Muscle of leg (tissue), 11 donors: Measurements from ENCODE around the gene A3GALT2. TPM values are rescaled to one million over a fixed set of nuclear protein-coding genes. Genes with fewer than 3 reads are reported as not detected.

Experiments used
- DNase-seq: peaks from one replicate; pipeline ENCODE4 v3.0.0; 2013
- H3K27ac ChIP-seq: one replicate; pipeline ENCODE4 v1.5.1; 2013; ENCODE audit warnings: mild to moderate bottlenecking, low read length, control low read depth
- H3K27me3 ChIP-seq: one replicate; pipeline ENCODE4 v1.6.1; 2013; ENCODE audit warnings: low read length; ENCODE audit not compliant: control insufficient read depth, insufficient read depth
- H3K36me3 ChIP-seq: one replicate; pipeline ENCODE4 v1.6.1; 2013; ENCODE audit warnings: low read length; ENCODE audit not compliant: control insufficient read depth, insufficient read depth
- H3K4me1 ChIP-seq: one replicate; pipeline ENCODE4 v1.6.1; 2013; ENCODE audit warnings: low read length; ENCODE audit not compliant: control insufficient read depth, insufficient read depth
- H3K4me3 ChIP-seq: one replicate; pipeline ENCODE4 v1.5.1; 2013; ENCODE audit warnings: low read length, control low read depth
- H3K9me3 ChIP-seq: replicated peaks from 2 replicates; pipeline ENCODE4 v1.6.1; 2013; ENCODE audit warnings: low read depth, low read length; ENCODE audit not compliant: control insufficient read depth
- WGBS: methylation state at CpG from one replicate; pipeline ENCODE4 v1.1.5; 2013; ENCODE audit warnings: missing lambda C conversion rate; ENCODE audit not compliant: insufficient coverage; 5-methylcytosine and 5-hydroxymethylcytosine counted together
- polyA plus RNA-seq, 8 donors: library from polyadenylated mRNA; unstranded; fragments of 120-200 nt; gene quantifications; one replicate each; pipeline versions ENCODE4 v1.2.1 to v1.2.3, GENCODE V29; 2013; ENCODE audit warnings: inconsistent platforms in 1 of 8, low replicate concordance in 1 of 8; ENCODE audit not compliant: insufficient read length in 8 of 8, insufficient read depth in 1 of 8
- total RNA-seq: library from RNA; stranded (reverse); fragments of 120-200 nt; gene quantifications from one replicate; pipeline ENCODE4 v1.2.4, GENCODE V29; 2013

Gene A3GALT2
- total and polyA plus RNA-seq, 9 donors = 0.13 to 0.21 TPM; not detected in 7

- Histone ChIP-seq H3K4me1 (peaks cover 11% of the 10 kb centered on the region), H3K27me3 (no peaks in the 10 kb centered on the region), H3K4me3 (no peak overlapping the region), H3K36me3 (peaks cover 98% of the 10 kb centered on the region), H3K9me3 (no peaks in the 10 kb centered on the region), H3K27ac (no peak overlapping the region)
- no CpG with 5 or more reads among the region's 9 CpGs for WGBS
- no peak for DNase-seq
These were observed 5.9 kb upstream of the A3GALT2 start for GRCh38 chr1:33326785-33327184.

DNA sequence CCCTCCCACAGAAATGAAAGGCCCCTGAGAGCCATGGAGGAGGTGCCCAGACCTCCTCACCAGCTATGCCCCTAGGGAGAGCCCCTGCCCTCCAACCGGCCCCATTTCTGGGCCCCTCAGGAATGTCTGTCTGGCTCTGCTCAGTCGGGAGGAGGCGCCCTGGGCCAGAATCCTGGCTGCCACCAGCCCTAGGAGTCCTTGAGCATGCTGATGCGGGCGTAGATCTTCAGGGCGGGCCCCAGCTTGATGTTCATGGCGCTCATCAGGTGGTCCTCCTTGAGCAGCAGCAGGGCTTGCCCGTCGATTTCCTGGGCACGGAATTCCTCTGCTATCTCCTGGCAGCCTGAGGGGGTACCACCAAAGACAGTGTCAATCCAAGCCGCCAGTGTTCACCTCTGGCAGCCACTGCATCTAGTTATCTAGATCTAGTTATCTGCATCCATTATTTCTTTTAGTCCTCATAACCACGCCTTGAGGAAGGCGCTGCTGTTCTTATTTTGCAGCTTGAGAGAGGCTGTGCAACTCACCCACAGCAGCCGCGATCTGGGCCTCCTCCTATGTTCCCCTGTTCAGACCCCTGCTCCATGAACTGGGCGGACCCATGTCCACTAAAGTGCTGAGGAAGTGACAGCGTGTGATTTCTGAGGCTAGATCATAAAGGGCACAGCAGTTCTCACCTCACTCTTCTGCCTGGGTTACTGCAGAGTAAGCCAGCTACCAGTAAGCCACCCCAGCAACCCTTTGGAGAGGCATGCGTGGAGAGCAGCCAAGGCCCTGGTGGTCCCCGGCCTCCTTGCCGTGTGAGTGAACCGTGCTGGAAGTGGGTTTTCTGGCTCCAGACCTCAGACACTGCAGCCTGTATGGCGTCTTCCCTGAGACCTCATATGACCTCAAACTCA is 4.0 kb upstream of the A3GALT2 start:
- H3K9me3 ChIP-seq = no peaks in the 10 kb centered on the region
- H3K36me3 ChIP-seq = peaks cover 84% of the 10 kb centered on the region
- no peak for DNase-seq
- H3K4me1 ChIP-seq = peaks cover 6% of the 10 kb centered on the region
- no peak overlapping the region for H3K27ac ChIP-seq
- no peak overlapping the region for H3K4me3 ChIP-seq
- WGBS = 72% methylated on average over 17 of the region's 22 CpGs
- no peaks in the 10 kb centered on the region for H3K27me3 ChIP-seq

- H3K9me3 ChIP-seq = no peaks in the 10 kb centered on the region
- no peak overlapping the region for H3K27ac ChIP-seq
- no peak overlapping the region for H3K4me3 ChIP-seq
- H3K36me3 ChIP-seq = peaks cover 74% of the 10 kb centered on the region
- H3K27me3 ChIP-seq = no peaks in the 10 kb centered on the region
- 66% methylated on average over 7 of the region's 14 CpGs for WGBS
- peaks cover 6% of the 10 kb centered on the region for H3K4me1 ChIP-seq
- DNase-seq = no peak
These were observed 3.0 kb upstream of the A3GALT2 start for GRCh38 chr1:33323663-33324477.

GRCh38 chr1:33322870-33323585 is 2.1 kb upstream of the A3GALT2 start:
- WGBS = 76% methylated on average over 7 of the region's 10 CpGs
- no peak overlapping the region for H3K4me3 ChIP-seq
- H3K4me1 ChIP-seq = peaks cover 6% of the 10 kb centered on the region
- H3K27ac ChIP-seq = no peak overlapping the region
- no peak for DNase-seq
- peaks cover 2% of the 10 kb centered on the region for H3K27me3 ChIP-seq
- H3K36me3 ChIP-seq = peaks cover 65% of the 10 kb centered on the region
- H3K9me3 ChIP-seq = no peaks in the 10 kb centered on the region

- Histone ChIP-seq H3K27me3 (peaks cover 2% of the 10 kb centered on the region), H3K4me1 (no peaks in the 10 kb centered on the region), H3K4me3 (no peak overlapping the region), H3K9me3 (no peaks in the 10 kb centered on the region), H3K27ac (no peak overlapping the region), H3K36me3 (peaks cover 56% of the 10 kb centered on the region)
- WGBS = 63% methylated on average over 5 of the region's 6 CpGs
- DNase-seq = no peak
These were observed 1.2 kb upstream of the A3GALT2 start for GRCh38 chr1:33322109-33322508.

- H3K27ac ChIP-seq = no peak overlapping the region
- DNase-seq = no peak
- no peak overlapping the region for H3K4me3 ChIP-seq
- peaks cover 47% of the 10 kb centered on the region for H3K36me3 ChIP-seq
- peaks cover 2% of the 10 kb centered on the region for H3K27me3 ChIP-seq
- no peaks in the 10 kb centered on the region for H3K9me3 ChIP-seq
- no peaks in the 10 kb centered on the region for H3K4me1 ChIP-seq
- no CpG with 5 or more reads among the region's 5 CpGs for WGBS
These were observed 280 bp upstream of the A3GALT2 start for GRCh38 chr1:33321178-33321577.

DNA sequence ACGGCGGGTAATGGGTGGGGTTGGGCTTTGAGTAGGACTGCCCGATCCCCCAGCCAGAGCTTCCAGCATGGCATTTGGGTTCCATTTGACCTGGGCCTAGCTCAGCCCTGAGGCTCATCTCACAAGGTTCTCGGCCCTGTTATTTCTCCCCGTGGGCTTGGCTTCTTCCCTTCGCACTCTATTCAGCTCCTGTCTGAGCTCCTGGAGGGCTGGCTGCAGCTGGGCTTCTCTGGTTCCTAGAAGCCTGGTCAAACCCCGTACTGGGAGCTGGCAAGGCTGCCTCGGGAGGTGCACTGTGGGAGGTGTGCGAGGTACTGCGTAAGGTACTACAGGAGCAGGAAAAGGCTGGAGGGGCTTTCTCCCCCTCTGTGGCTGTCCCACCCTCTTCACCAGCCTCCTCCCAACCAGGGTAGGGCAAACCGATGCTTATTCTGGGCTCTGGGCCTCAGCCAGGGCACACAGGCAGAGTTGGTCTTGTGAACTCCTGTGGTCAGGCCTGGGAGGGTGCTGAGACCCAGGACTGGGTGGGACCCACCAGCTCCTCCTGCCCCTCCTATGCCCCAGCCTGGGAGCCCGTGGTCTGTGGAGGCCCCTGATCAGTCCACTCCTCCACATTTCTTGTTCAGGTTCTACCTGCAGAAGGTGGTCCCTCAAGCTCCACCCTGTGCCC is 814 bp downstream of the A3GALT2 start:
- 57% methylated on average over 2 of the region's 12 CpGs for WGBS
- no peak overlapping the region for H3K27ac ChIP-seq
- H3K9me3 ChIP-seq = no peaks in the 10 kb centered on the region
- no peak overlapping the region for H3K4me3 ChIP-seq
- DNase-seq = no peak
- H3K4me1 ChIP-seq = no peaks in the 10 kb centered on the region
- H3K27me3 ChIP-seq = peaks cover 2% of the 10 kb centered on the region
- H3K36me3 ChIP-seq = peaks cover 36% of the 10 kb centered on the region

DNA sequence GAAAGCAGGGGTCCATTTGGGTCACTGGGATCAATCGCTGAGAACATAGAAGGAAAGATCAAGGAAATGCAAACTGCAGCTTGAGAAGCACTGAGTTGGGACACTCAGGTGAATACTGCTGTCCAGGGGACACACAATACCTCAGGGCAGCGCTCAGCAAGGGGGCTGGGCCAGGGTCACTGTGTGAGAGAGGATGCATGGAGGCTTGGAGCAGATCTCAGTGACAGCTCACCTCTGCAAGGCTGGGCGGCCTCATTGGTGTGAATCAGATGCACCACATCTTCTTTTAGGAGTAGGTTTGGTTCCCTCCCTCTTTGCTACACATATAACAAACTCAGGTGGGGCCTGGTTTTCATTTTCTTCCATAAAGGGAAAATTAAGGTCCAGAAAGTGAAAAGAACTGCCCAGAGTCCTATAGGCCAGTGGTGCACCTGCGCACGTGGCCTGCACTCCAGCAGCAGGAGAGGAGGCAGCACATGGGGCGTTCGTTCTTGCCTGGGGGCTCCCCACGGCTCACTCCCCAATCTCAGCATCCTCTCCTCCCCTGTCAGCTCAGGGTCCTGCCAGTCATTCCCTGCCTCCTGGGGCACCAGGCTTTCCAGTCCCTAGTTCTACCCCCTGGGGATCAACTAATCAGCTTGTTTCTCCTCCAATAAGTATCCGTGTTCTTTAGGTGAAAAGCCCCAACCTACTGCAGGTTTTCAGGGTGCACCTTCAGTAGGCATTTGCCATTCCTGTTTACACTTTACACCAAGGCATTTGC is 1.5 kb downstream of the A3GALT2 start:
- DNase-seq = no peak
- no peak overlapping the region for H3K27ac ChIP-seq
- WGBS = 80% methylated on average over 7 of the region's 9 CpGs
- no peak overlapping the region for H3K4me3 ChIP-seq
- no peaks in the 10 kb centered on the region for H3K4me1 ChIP-seq
- peaks cover 29% of the 10 kb centered on the region for H3K36me3 ChIP-seq
- H3K27me3 ChIP-seq = peaks cover 2% of the 10 kb centered on the region
- no peaks in the 10 kb centered on the region for H3K9me3 ChIP-seq

DNA sequence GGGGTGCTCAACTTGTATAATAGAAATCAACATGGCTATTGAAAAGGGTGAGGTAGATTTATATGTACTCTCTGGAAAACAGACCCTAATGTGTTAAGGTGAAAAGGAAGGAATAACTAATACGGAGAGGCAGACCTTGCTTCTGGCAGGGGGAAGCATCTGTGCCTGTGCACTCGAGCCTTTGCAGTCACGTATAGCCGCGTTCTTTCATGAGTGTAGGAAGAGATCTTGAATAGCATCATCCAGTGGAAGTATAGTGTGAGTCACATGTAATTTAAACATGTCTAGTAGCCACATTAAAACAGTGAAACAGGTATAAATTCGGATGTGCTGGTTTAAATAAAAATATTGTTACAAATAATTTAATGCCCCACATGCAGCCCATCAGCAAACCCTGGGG is 3.0 kb downstream of the A3GALT2 start:
- WGBS = 50% methylated on average over 1 of the region's 6 CpGs
- H3K4me3 ChIP-seq = no peak overlapping the region
- H3K27ac ChIP-seq = no peak overlapping the region

More for the DNA sequence above, 3.0 kb downstream of the A3GALT2 start:
- H3K36me3 ChIP-seq = peaks cover 15% of the 10 kb centered on the region
- no peaks in the 10 kb centered on the region for H3K9me3 ChIP-seq
- H3K27me3 ChIP-seq = peaks cover 2% of the 10 kb centered on the region
- H3K4me1 ChIP-seq = no peaks in the 10 kb centered on the region
- DNase-seq = no peak
